Mammary epithelial cell (primary cell): ENCODE data around the gene MIER3.

Experiments used
- EZH2 ChIP-seq: IDR thresholded peaks from 2 replicates; pipeline ENCODE4 v1.6.1; 2012; ENCODE audit warnings: low read length, inconsistent platforms, borderline replicate concordance
- TF ChIP-seq, protein P1 (sequence below), 2 donors: IDR thresholded peaks in 1 of 2; conservative IDR thresholded peaks in 1 of 2; 2 replicates each; pipeline ENCODE4 v1.5.1; 2011 to 2012; ENCODE audit warnings: inconsistent platforms in 2 of 2, low read length in 2 of 2, mild to moderate bottlenecking in 2 of 2, control low read depth in 1 of 2, low read depth in 1 of 2; ENCODE audit not compliant: insufficient read depth in 1 of 2; ENCODE audit errors: extremely low read depth in 1 of 2

GRCh38 chr5:56985936-56986625 is 34.2 kb upstream of the MIER3 start:
- TF ChIP-seq, protein P1, sequence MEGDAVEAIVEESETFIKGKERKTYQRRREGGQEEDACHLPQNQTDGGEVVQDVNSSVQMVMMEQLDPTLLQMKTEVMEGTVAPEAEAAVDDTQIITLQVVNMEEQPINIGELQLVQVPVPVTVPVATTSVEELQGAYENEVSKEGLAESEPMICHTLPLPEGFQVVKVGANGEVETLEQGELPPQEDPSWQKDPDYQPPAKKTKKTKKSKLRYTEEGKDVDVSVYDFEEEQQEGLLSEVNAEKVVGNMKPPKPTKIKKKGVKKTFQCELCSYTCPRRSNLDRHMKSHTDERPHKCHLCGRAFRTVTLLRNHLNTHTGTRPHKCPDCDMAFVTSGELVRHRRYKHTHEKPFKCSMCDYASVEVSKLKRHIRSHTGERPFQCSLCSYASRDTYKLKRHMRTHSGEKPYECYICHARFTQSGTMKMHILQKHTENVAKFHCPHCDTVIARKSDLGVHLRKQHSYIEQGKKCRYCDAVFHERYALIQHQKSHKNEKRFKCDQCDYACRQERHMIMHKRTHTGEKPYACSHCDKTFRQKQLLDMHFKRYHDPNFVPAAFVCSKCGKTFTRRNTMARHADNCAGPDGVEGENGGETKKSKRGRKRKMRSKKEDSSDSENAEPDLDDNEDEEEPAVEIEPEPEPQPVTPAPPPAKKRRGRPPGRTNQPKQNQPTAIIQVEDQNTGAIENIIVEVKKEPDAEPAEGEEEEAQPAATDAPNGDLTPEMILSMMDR (conservative IDR thresholded peaks at IDR 0.05 in 1 of 2, IDR thresholded peaks at IDR 0.05 in 1 of 2; ENCODE audit: extremely low read depth in 1 of 2, insufficient read depth in 1 of 2, low read depth in 1 of 2, low read length in 2 of 2), result no peak
- no peak for TF ChIP-seq EZH2
